Panc1 (cell line): Measurements from ENCODE around the gene PSMB8. TPM values are rescaled to one million over a fixed set of nuclear protein-coding genes. Genes with fewer than 3 reads are reported as not detected.
A peak's percentile ranks its signal among the peaks of the same experiment; 100 is the strongest.

Source experiments
- ATAC-seq: fragments of 200-7000 bp; cut with Tn5 transposase; 2 replicates; pipeline ENCODE4 v1.9.1; 2020; ENCODE audit warnings: mild to moderate bottlenecking, moderate library complexity
- BruUV-seq: library from RNA; stranded (reverse); fragments of 400-500 nt; replicated peaks from 2 replicates; lab custom pipeline; 2021; lab: Mats Ljungman, UMichigan
- CTCF ChIA-PET: fragments of 300-600 bp; sonication (Branson Sonifier 250); formaldehyde crosslinking; loops from one replicate; lab custom pipeline; 2022; ENCODE audit warnings: antibody characterized with exemption; lab: Charles Lee
- POLR2A ChIA-PET: fragments of 300-600 bp; sonication (Branson Sonifier 250); formaldehyde crosslinking; loops from one replicate; lab custom pipeline; 2022; ENCODE audit warnings: antibody characterized with exemption; lab: Charles Lee
- DNase-seq: peaks from one replicate; pipeline ENCODE4 v3.0.0-alpha.2; 2010; ENCODE audit warnings: low read depth, low spot score
- H3K27ac ChIP-seq: 2 replicates; pipeline ENCODE4 v1.5.1; 2011; ENCODE audit warnings: mild to moderate bottlenecking, low read length, inconsistent platforms
- H3K27me3 ChIP-seq: fragments of 200-500 bp; sonication (Bioruptor generic); 2 replicates; pipeline ENCODE4 v1.6.0; 2014; ENCODE audit warnings: low read length, inconsistent platforms; ENCODE audit not compliant: control insufficient read depth, insufficient read depth
- H3K36me3 ChIP-seq: fragments of 200-500 bp; sonication (Bioruptor generic); 2 replicates; pipeline ENCODE4 v1.5.1; 2014; ENCODE audit warnings: inconsistent platforms, mild to moderate bottlenecking, low read length, moderate library complexity; ENCODE audit not compliant: control insufficient read depth, insufficient read depth
- H3K4me1 ChIP-seq: 2 replicates; pipeline ENCODE4 v1.5.1; 2011; ENCODE audit warnings: inconsistent platforms, mild to moderate bottlenecking, low read length, moderate library complexity; ENCODE audit not compliant: control insufficient read depth, insufficient read depth
- H3K4me3 ChIP-seq, 2 experiments: 2 replicates each; pipeline ENCODE4 v1.5.1; 2011 to 2012; ENCODE audit warnings: low read depth in 2 of 2, low read length in 2 of 2, mild to moderate bottlenecking in 2 of 2, inconsistent platforms in 1 of 2, moderate library complexity in 1 of 2
- H3K9me3 ChIP-seq: fragments of 200-500 bp; sonication (Bioruptor generic); 2 replicates; pipeline ENCODE4 v1.5.1; 2014; ENCODE audit warnings: low read depth, mild to moderate bottlenecking, inconsistent platforms, low read length, moderate library complexity; ENCODE audit not compliant: control insufficient read depth, insufficient read depth
- CTCF ChIP-seq: fragments of 450-650 bp; IDR thresholded peaks from 2 replicates; pipeline ENCODE4 v1.5.1; 2017; ENCODE audit warnings: mild to moderate bottlenecking
- POLR2AphosphoS5 ChIP-seq: IDR thresholded peaks from 2 replicates; pipeline ENCODE4 v1.6.1; 2012; ENCODE audit warnings: mild to moderate bottlenecking, low read depth, low read length, moderate library complexity
- REST ChIP-seq, 2 experiments: IDR thresholded peaks; 2 replicates each; pipeline ENCODE4 v1.6.1; 2011 to 2012; ENCODE audit warnings: low read depth in 2 of 2, control low read depth in 1 of 2, low read length in 1 of 2, mild to moderate bottlenecking in 1 of 2, moderate library complexity in 1 of 2; ENCODE audit not compliant: insufficient read depth in 1 of 2
- SIN3A ChIP-seq: IDR thresholded peaks from 2 replicates; pipeline ENCODE4 v1.6.1; 2012; ENCODE audit warnings: low read depth, mild to moderate bottlenecking, low read length, moderate library complexity, borderline replicate concordance; ENCODE audit not compliant: insufficient read depth
- TCF7L2 ChIP-seq: IDR thresholded peaks from 2 replicates; pipeline ENCODE4 v1.6.1; 2011; ENCODE audit warnings: mild to moderate bottlenecking, low read depth, low read length, inconsistent platforms
- in situ Hi-C: cut with HindIII; loops from 2 replicates; pipeline ENCODE4 v1.10.0; 2016; ENCODE audit warnings: low sequenced_read_pairs, low pct_unique_long_range_greater_than_20kb
- intact Hi-C: fragments of 100-400 bp; cut with micrococcal nuclease; formaldehyde crosslinking; loops from one replicate; pipeline ENCODE4 v1.10.0; 2022; ENCODE audit not compliant: unreplicated experiment
- total RNA-seq: library from RNA; stranded (reverse); gene quantifications from one replicate; pipeline ENCODE4 v1.2.1, GENCODE V29; 2021; ENCODE audit not compliant: unreplicated experiment

PSMB8 gene
- total RNA-seq, 1 experiment from 2014 or later = 43.8 TPM

- Histone ChIP-seq H3K27ac (no peak overlapping the region), H3K9me3 (no peaks in the 10 kb centered on the region), H3K4me3 (no peak overlapping the region), H3K36me3 (no peaks in the 10 kb centered on the region), H3K27me3 (peaks cover 29% of the 10 kb centered on the region), H3K4me1 (peaks cover 3% of the 10 kb centered on the region)
- DNase-seq (no peak), ATAC-seq (no peak)
- no TSS peak for BruUV-seq
- POLR2A ChIA-PET = interaction anchor here (0.6 kb wide), 1 partner anchor 985 kb away, joined by 8 read pairs; no protein-coding TSS in a partner anchor
- in situ Hi-C loops = no loop called here
- TF ChIP-seq POLR2AphosphoS5 (no peak), TCF7L2 (no peak), REST (IDR thresholded peaks at IDR 0.05; ENCODE audit: insufficient read depth in 1 of 2, low read depth in 2 of 2, low read length in 1 of 2) (no peak), CTCF (no peak), SIN3A (no peak)
- CTCF ChIA-PET = no interaction called here
- intact Hi-C loops = loop anchor here (5.0 kb wide), 2 partner anchors 367 to 382 kb away; no protein-coding TSS in a partner anchor
Observed at GRCh38 chr6:32799168-32799567, 44.7 kb downstream of the PSMB8 start.

- CTCF ChIA-PET = interaction anchor here (0.8 to 1.2 kb wide), 2 partner anchors 11 to 97 kb away, joined by 3 to 5 read pairs; no protein-coding TSS in a partner anchor
- POLR2A ChIA-PET = no interaction called here
- peak; percentile 91 for ATAC-seq
- H3K27ac ChIP-seq = no peak overlapping the region
- no peak for TF ChIP-seq POLR2AphosphoS5
- peak; percentile 88 for TF ChIP-seq CTCF
- no peak for TF ChIP-seq REST (IDR thresholded peaks at IDR 0.05; ENCODE audit: insufficient read depth in 1 of 2, low read depth in 2 of 2, low read length in 1 of 2)
- intact Hi-C loops (loop anchor here (5.0 kb wide), 2 partner anchors 365 to 380 kb away; no protein-coding TSS in a partner anchor), in situ Hi-C loops (no loop called here)
- DNase-seq = peak; percentile 46
- H3K4me3 ChIP-seq = peak overlapping the region; percentile 21 to 25
- BruUV-seq = no TSS peak
- no peaks in the 10 kb centered on the region for H3K9me3 ChIP-seq
- H3K4me1 ChIP-seq = peaks cover 3% of the 10 kb centered on the region
- H3K27me3 ChIP-seq = peaks cover 37% of the 10 kb centered on the region
- H3K36me3 ChIP-seq = no peaks in the 10 kb centered on the region
Observed at GRCh38 chr6:32796848-32797776, 46.7 kb downstream of the PSMB8 start.
